GM12892 (cell line): ENCODE results near the gene TEX50. TPM values are rescaled to one million over a fixed set of nuclear protein-coding genes. Genes with fewer than 3 reads are reported as not detected.
A peak's percentile ranks its signal among the peaks of the same experiment; 100 is the strongest.
"Not testable (repeated sequence)": the region's sequence is repeated elsewhere in the genome, so short reads cannot be mapped to it uniquely, and the experiment has no call there.

Experiments
- DNase-seq: peaks from one replicate; pipeline ENCODE4 v3.0.0; 2011; ENCODE audit not compliant: insufficient read length
- FAIRE-seq: peaks from 2 replicates; lab custom pipeline; 2011; peaks lifted over from hg19 to GRCh38; lab: Jason Lieb, UNC
- POLR2A ChIP-seq: IDR thresholded peaks from 2 replicates; pipeline ENCODE4 v1.6.1; 2011; ENCODE audit warnings: low read depth, low read length, control low read depth
- POLR2AphosphoS5 ChIP-seq: IDR thresholded peaks from 2 replicates; pipeline ENCODE4 v1.6.1; 2011; ENCODE audit warnings: low read depth, low read length, control low read depth
- TAF1 ChIP-seq: IDR thresholded peaks from 2 replicates; pipeline ENCODE4 v1.6.1; 2011; ENCODE audit warnings: low read depth, mild to moderate bottlenecking, control low read depth, low read length, borderline replicate concordance
- polyA plus RNA-seq: library from polyadenylated mRNA; unstranded; fragments of >200 nt; gene quantifications from one replicate; pipeline ENCODE4 v1.2.1, GENCODE V29; 2012; ENCODE audit warnings: missing spikeins, inconsistent platforms; ENCODE audit not compliant: missing spikeins

Gene TEX50, protein sequence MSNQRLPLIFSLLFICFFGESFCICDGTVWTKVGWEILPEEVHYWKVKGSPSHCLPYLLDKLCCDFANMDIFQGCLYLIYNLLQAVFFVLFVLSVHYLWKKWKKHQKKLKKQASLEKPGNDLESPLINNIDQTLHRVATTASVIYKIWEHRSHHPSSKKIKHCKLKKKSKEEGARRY
- not detected for polyA plus RNA-seq

GRCh38 chr1:173635116-173635515, at the start of gene TEX50:
Gene TEX50 (plus strand): TSS chr1:173635338. CDS start chr1:173635522, 184 bp downstream.
- no peak for DNase-seq

GRCh38 chr1:173590557-173590956, 44.6 kb upstream of the TEX50 start:
- FAIRE-seq (no peak), DNase-seq (no peak)
- TF ChIP-seq TAF1 (no peak), POLR2A (no peak), POLR2AphosphoS5 (no peak)

More at GRCh38 chr1:173635116-173635515, at the start of gene TEX50:
- FAIRE-seq: no peak
- no peak for TF ChIP-seq POLR2A
- no peak for TF ChIP-seq TAF1
- TF ChIP-seq POLR2AphosphoS5: no peak

- FAIRE-seq, DNase-seq: not testable (repeated sequence)
Measured at GRCh38 chr1:173591138-173591537, 44.0 kb upstream of the TEX50 start.

- TF ChIP-seq TAF1 (no peak), POLR2A (no peak), POLR2AphosphoS5 (no peak)
- DNase-seq (no peak), FAIRE-seq (no peak)
Measured at GRCh38 chr1:173596097-173596825, 38.9 kb upstream of the TEX50 start.

DNA sequence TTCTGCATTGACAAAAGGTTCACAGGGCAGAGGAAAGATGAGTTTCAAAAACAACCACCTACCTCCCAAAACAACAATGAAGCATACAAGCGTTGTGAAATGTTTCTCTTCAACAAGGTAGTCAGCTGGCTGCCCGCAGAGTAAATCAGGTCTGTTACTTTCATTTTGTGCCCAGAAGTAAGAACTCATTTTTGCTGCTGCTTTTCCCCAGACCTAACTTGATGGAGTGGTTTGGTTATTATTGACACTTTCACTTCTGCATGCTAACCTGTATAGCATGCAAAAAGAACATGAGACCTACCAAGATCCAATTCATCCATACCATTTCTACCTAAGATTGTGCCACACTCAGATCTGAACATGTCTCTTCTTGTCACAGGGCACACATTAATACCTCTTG, 33.5 kb upstream of the TEX50 start:
- TF ChIP-seq TAF1 (no peak), POLR2A (no peak), POLR2AphosphoS5 (no peak)
- no peak for DNase-seq
- peak; percentile 48 for FAIRE-seq

DNA sequence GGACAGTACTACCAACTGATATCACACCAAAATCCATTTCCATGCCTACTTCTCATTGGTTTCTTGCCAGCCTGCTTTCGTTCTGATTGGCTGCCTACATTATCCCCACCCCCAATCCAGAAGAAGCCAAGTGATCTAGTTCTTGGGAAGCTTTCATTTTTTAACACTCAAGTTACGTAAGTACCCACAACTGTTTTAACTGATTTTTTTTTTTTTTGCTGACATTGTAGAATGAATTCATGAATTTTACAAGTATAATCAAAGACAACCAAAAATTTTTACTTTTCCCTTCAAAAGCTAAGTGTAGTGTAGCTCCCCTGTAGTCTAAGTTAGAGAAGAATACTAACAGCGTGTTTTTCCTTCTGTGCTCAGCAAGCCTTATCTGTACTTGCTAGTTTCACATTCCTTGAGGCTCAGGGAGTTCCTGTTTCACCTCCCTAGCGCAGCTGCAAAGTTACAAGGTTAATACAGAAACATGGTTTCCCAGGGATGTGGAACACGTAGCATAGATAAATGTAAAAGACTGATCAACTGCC, 32.0 kb upstream of the TEX50 start, which contains the start of gene SLC9C2:
Gene SLC9C2, minus strand, starts transcription at position 17 of the 536 bp plus-strand sequence. CDS start 1,296 bp downstream, outside the sequence.
- no peak for DNase-seq
- no peak for TF ChIP-seq POLR2A
- TF ChIP-seq TAF1: no peak
- TF ChIP-seq POLR2AphosphoS5: no peak
- no peak for FAIRE-seq

DNA sequence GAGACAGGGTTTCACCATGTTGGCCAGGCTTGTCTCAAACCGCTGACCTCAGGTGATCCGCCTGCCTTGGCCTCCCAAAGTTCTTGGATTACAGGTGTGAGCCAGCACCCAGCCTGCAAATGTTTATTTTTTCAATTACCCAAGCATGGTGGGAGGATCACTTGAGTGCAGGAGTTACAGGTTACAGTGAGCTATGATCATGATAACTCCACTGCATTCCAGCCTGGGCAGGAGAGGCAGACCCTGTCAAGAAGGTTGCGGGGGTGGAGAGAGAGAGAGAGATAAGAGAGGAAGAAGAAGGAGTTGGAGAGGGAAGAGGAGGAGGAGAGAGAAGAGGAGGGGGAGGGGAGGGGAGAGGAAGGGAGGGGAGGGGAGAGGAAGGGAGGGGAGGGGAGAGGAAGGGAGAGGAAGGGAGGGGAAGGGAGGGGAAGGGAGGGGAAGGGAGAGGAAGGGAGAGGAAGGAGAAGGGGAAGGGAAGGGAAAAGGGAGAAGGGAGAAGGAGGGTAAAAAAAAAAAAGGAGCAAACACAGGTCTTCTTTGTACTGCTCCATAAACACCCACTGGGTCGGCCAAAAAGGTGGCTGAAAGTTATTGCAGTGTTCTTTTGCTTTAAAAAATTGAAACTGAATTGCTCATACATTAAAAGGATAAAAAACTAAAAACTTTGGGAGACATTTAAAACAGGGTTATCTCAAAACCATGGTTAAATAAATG, 26.5 kb upstream of the TEX50 start:
- TF ChIP-seq TAF1: no peak
- TF ChIP-seq POLR2AphosphoS5: no peak
- no peak for TF ChIP-seq POLR2A
- FAIRE-seq (no peak), DNase-seq (no peak)

GRCh38 chr1:173613086-173613485, 22.1 kb upstream of the TEX50 start:
- DNase-seq, FAIRE-seq: not testable (repeated sequence)

DNA sequence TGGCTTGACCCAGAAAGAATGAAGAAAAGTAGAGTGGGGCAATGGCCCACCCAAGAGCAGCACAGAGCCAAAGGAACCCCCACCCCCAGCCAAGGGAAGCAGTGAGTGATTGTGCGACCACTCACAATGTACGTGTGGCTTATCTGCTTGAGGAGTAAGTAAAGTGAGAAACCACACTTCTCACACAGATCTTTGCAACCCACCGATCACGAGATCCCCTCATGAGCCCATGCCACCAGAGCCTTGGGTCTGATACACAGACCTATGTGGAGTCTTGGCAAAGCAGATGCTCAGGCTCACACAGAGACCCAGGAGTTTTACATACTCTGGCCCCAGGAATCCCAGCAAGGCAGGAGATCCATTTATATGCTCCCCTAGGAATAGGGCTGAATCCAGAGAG, 18.3 kb upstream of the TEX50 start:
- TF ChIP-seq POLR2AphosphoS5 (no peak), POLR2A (no peak), TAF1 (no peak)
- no peak for FAIRE-seq
- DNase-seq: no peak

- no peak for FAIRE-seq
- no peak for DNase-seq
- TF ChIP-seq POLR2AphosphoS5 (no peak), POLR2A (no peak), TAF1 (no peak)
Measured at GRCh38 chr1:173627269-173627668, 7.9 kb upstream of the TEX50 start.

DNA sequence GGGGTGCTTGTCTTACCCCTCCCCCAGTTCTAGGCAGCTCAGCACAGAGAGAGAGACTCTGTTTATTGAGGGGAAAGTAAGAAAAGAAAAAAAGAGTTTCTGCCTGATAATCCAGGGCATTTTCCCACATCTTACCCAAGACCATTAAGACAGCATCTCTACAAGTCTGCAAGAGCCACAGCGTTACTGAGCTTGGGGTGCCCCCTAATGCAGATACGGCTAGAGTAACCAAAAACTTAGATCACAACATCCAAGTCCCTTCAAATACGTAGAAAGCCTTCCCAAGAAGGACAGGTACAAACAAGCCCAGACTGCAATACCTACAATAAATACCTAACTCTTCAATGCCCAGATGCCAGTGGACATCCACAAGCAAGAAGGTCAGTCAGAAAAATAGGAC, 6.2 kb upstream of the TEX50 start:
- FAIRE-seq (no peak), DNase-seq (no peak)
- TF ChIP-seq POLR2AphosphoS5 (no peak), TAF1 (no peak), POLR2A (no peak)

- DNase-seq, FAIRE-seq: not testable (repeated sequence)
Measured at GRCh38 chr1:173637236-173638042, 2.3 kb downstream of the TEX50 start.
